ENCODE data around the gene TOM1L2. TPM values are rescaled to one million over a fixed set of nuclear protein-coding genes. Genes with fewer than 3 reads are reported as not detected.

Gene TOM1L2
- total and polyA plus RNA-seq, 11 donors = 122 to 345 (median 247) TPM

GRCh38 chr17:18008496-18009268 is 36.5 kb upstream of the TOM1L2 start:
- H3K4me3 ChIP-seq = no peak overlapping the region
- DNase-seq (no peak), ATAC-seq (peak in 2 of 4 donors; percentile 3 to 21)
- H3K9me3 ChIP-seq = peaks cover 0 to 4% (median 0%) of the 10 kb centered on the region in 12 donors
- TF ChIP-seq POLR2A (IDR thresholded peaks at IDR 0.05) = no peak
- no peak for TF ChIP-seq CTCF (IDR thresholded peaks at IDR 0.05)
- H3K36me3 ChIP-seq = peaks cover 0 to 28% (median 3%) of the 10 kb centered on the region in 9 donors
- H3K27me3 ChIP-seq = no peaks in the 10 kb centered on the region
- peaks cover 0 to 34% (median 0%) of the 10 kb centered on the region in 12 donors for H3K4me1 ChIP-seq
- WGBS, 4 donors = 70 to 73% (median 72%) methylated on average over 4 to 5 of the region's 5 CpGs
- peak overlapping the region in 1 of 12 donors; percentile 45 for H3K27ac ChIP-seq
- intact Hi-C loops (cut with DNase I) = no loop called here

- H3K4me3 ChIP-seq = no peak overlapping the region
- intact Hi-C loops (cut with DNase I) = no loop called here
- H3K4me1 ChIP-seq = peaks cover 0 to 34% (median 0%) of the 10 kb centered on the region in 12 donors
- peaks cover 0 to 4% (median 0%) of the 10 kb centered on the region in 12 donors for H3K9me3 ChIP-seq
- no peaks in the 10 kb centered on the region for H3K27me3 ChIP-seq
- TF ChIP-seq CTCF (IDR thresholded peaks at IDR 0.05) (no peak), POLR2A (IDR thresholded peaks at IDR 0.05) (no peak)
- WGBS, 4 donors = 72 to 86% (median 83%) methylated on average over 23 to 31 of the region's 31 CpGs
- DNase-seq (no peak), ATAC-seq (no peak)
- H3K27ac ChIP-seq = no peak overlapping the region
- peaks cover 0 to 18% (median 3%) of the 10 kb centered on the region in 9 donors for H3K36me3 ChIP-seq
Measured at GRCh38 chr17:18006495-18007239, 34.5 kb upstream of the TOM1L2 start.

- TF ChIP-seq POLR2A (IDR thresholded peaks at IDR 0.05) (no peak), CTCF (IDR thresholded peaks at IDR 0.05) (no peak)
- Histone ChIP-seq H3K27me3 (no peaks in the 10 kb centered on the region), H3K9me3 (peaks cover 0 to 2% (median 0%) of the 10 kb centered on the region in 12 donors), H3K27ac (peak overlapping the region in 2 of 12 donors; percentile 26 to 45), H3K36me3 (peaks cover 0 to 18% (median 3%) of the 10 kb centered on the region in 9 donors), H3K4me3 (no peak overlapping the region), H3K4me1 (peaks cover 0 to 34% (median 0%) of the 10 kb centered on the region in 12 donors)
- WGBS, 4 donors = 66 to 83% (median 78%) methylated on average over 3 of the region's 3 CpGs
- intact Hi-C loops (cut with DNase I) = no loop called here
- no peak for DNase-seq
- ATAC-seq = no peak
Measured at GRCh38 chr17:18005496-18005895, 33.3 kb upstream of the TOM1L2 start.

- no peaks in the 10 kb centered on the region for H3K27me3 ChIP-seq
- ATAC-seq (peak in 3 of 4 donors; percentile 60 to 71 (median 68)), DNase-seq (no peak)
- intact Hi-C loops (cut with DNase I) = no loop called here
- TF ChIP-seq POLR2A (IDR thresholded peaks at IDR 0.05) (no peak), CTCF (IDR thresholded peaks at IDR 0.05) (peak in 10 of 12 donors; percentile 5 to 48 (median 27))
- peak overlapping the region in 1 of 12 donors; percentile 45 for H3K27ac ChIP-seq
- H3K9me3 ChIP-seq = no peaks in the 10 kb centered on the region
- no peak overlapping the region for H3K4me3 ChIP-seq
- 54 to 76% (median 61%) methylated on average over 7 to 9 of the region's 9 CpGs for WGBS, 4 donors
- H3K36me3 ChIP-seq = peaks cover 0 to 18% (median 0%) of the 10 kb centered on the region in 9 donors
- peaks cover 0 to 31% (median 0%) of the 10 kb centered on the region in 12 donors for H3K4me1 ChIP-seq
Measured at GRCh38 chr17:18004884-18005305, 32.7 kb upstream of the TOM1L2 start.

Measured in heart left ventricle (tissue), 16 donors.